K562 (cell line): ENCODE data around the gene BEST2. TPM values are rescaled to one million over a fixed set of nuclear protein-coding genes. Genes with fewer than 3 reads are reported as not detected.

ENCODE experiments used
- BACH1 ChIP-seq: fragments of 200-800 bp; sonication (Bioruptor generic); IDR thresholded peaks from 2 replicates; pipeline ENCODE4 v1.6.1; 2016; ENCODE audit warnings: missing genetic modification characterization, missing compliant biosample characterization
- BHLHE40 ChIP-seq: IDR thresholded peaks from 2 replicates; pipeline ENCODE4 v1.6.1; 2011; ENCODE audit warnings: low read length, improper control_type of control experiment
- CC2D1A ChIP-seq: fragments of 450-650 bp; IDR thresholded peaks from 2 replicates; pipeline ENCODE4 v1.6.1; 2017; ENCODE audit warnings: mild to moderate bottlenecking
- EZH2 ChIP-seq: IDR thresholded peaks from 2 replicates; pipeline ENCODE4 v1.6.1; 2012; ENCODE audit warnings: low read depth, mild to moderate bottlenecking, inconsistent platforms, low read length, borderline replicate concordance
- FOXA3 ChIP-seq, 2 experiments: fragments of 450-650 bp in 1 of 2; sonication (generic) in 1 of 2; formaldehyde crosslinking; IDR thresholded peaks in 1 of 2; conservative IDR thresholded peaks in 1 of 2; 2 replicates each; pipeline versions ENCODE4 v1.4.0 to v1.8.0; 2020 to 2022; ENCODE audit warnings: mild to moderate bottlenecking in 2 of 2, missing genetic modification reagents in 1 of 2
- FOXK2 ChIP-seq, 2 experiments: fragments of 450-650 bp; IDR thresholded peaks in 1 of 2; conservative IDR thresholded peaks in 1 of 2; 2 replicates each; pipeline ENCODE4 v1.6.1; 2016; ENCODE audit warnings: low read depth in 2 of 2, mild to moderate bottlenecking in 1 of 2
- NFATC3 ChIP-seq: fragments of 450-650 bp; IDR thresholded peaks from 2 replicates; pipeline ENCODE4 v1.6.1; 2017; ENCODE audit warnings: mild to moderate bottlenecking
- NR1H2 ChIP-seq: sonication (generic); formaldehyde crosslinking; IDR thresholded peaks from 2 replicates; pipeline ENCODE4 v1.4.0; 2020; ENCODE audit warnings: mild to moderate bottlenecking, missing genetic modification reagents
- RBBP5 ChIP-seq: fragments of 200-600 bp; sonication (generic); IDR thresholded peaks from 2 replicates; pipeline ENCODE4 v1.6.1; 2012; ENCODE audit warnings: borderline replicate concordance, mild to moderate bottlenecking, low read length, control low read depth, inconsistent platforms; ENCODE audit not compliant: insufficient read depth, poor library complexity, severe bottlenecking
- SIX5 ChIP-seq, 2 experiments: IDR thresholded peaks; 2 replicates each; pipeline ENCODE4 v1.6.1; 2011; ENCODE audit warnings: low read length in 2 of 2, borderline replicate concordance in 1 of 2, low read depth in 1 of 2, mild to moderate bottlenecking in 1 of 2, moderate library complexity in 1 of 2; ENCODE audit not compliant: insufficient read depth in 1 of 2
- SREBF2 ChIP-seq: sonication (generic); formaldehyde crosslinking; IDR thresholded peaks from 2 replicates; pipeline ENCODE4 v1.4.0; 2020; ENCODE audit warnings: mild to moderate bottlenecking, missing genetic modification reagents
- TCF3 ChIP-seq: sonication (generic); formaldehyde crosslinking; IDR thresholded peaks from 2 replicates; pipeline ENCODE4 v1.4.0; 2020; ENCODE audit warnings: mild to moderate bottlenecking, missing genetic modification reagents
- TOE1 ChIP-seq, 2 experiments: fragments of 450-650 bp in 1 of 2; sonication (generic) in 1 of 2; formaldehyde crosslinking in 1 of 2; IDR thresholded peaks; 2 replicates each; pipeline versions ENCODE4 v1.7.1 to v1.8.0; 2016 to 2022; ENCODE audit warnings: borderline replicate concordance in 2 of 2, mild to moderate bottlenecking in 2 of 2, antibody characterized with exemption in 1 of 2, inconsistent platforms in 1 of 2, low read depth in 1 of 2, missing genetic modification reagents in 1 of 2, moderate library complexity in 1 of 2
- ZFP30 ChIP-seq: fragments of 250-450 bp; sonication (Bioruptor Pico); IDR thresholded peaks from 2 replicates; pipeline ENCODE4 v1.8.0; 2022; ENCODE audit warnings: moderate library complexity, mild to moderate bottlenecking, inconsistent platforms, borderline replicate concordance
- ZNF445 ChIP-seq: fragments of 250-450 bp; sonication (Bioruptor Pico); IDR thresholded peaks from 2 replicates; pipeline ENCODE4 v1.4.0; 2020; ENCODE audit warnings: low read depth, mild to moderate bottlenecking, moderate library complexity
- ZNF551 ChIP-seq: fragments of 250-450 bp; sonication (Bioruptor Pico); IDR thresholded peaks from 2 replicates; pipeline ENCODE4 v1.5.0; 2021; ENCODE audit warnings: mild to moderate bottlenecking, moderate library complexity
- ZNF696 ChIP-seq: fragments of 250-450 bp; sonication (Bioruptor Pico); conservative IDR thresholded peaks from 2 replicates; pipeline ENCODE4 v1.4.0; 2020; ENCODE audit warnings: mild to moderate bottlenecking, moderate library complexity
- ZSCAN32 ChIP-seq: fragments of 450-650 bp; formaldehyde crosslinking; IDR thresholded peaks from 2 replicates; pipeline ENCODE4 v1.4.0; 2020; ENCODE audit warnings: mild to moderate bottlenecking, moderate library complexity
- polyA plus RNA-seq, 8 experiments: library from polyadenylated mRNA; depleted of rRNA in 4 of 8; stranded (reverse) in 5 of 8; unstranded in 3 of 8; fragments of >200 nt; fragmentation: Nextera tagmentation in 2 of 8; fragmentation: Illumina TruSeq in 1 of 8; extraction: Ambion mirVana in 2 of 8; extraction: Trizol in 1 of 8; gene quantifications; 2 replicates each; pipeline versions ENCODE4 v1.2.1 to v1.2.3, GENCODE V29; 2011 to 2014; ENCODE audit warnings: inconsistent platforms in 1 of 8, missing spikeins in 1 of 8
- total RNA-seq, 7 experiments: library from RNA; depleted of rRNA in 6 of 7; stranded (reverse); fragments of >200 nt in 6 of 7; fragmentation: Illumina TruSeq in 2 of 7; extraction: Trizol in 2 of 7; gene quantifications; 2 replicates each; pipeline versions ENCODE4 v1.2.1 to v1.2.3, GENCODE V29; 2011 to 2021; ENCODE audit warnings: low replicate concordance in 1 of 7
- TF ChIP-seq, protein P1 (sequence below), 2 experiments: fragments of 450-650 bp in 1 of 2; sonication (generic) in 1 of 2; formaldehyde crosslinking; conservative IDR thresholded peaks; 2 replicates each; pipeline versions ENCODE4 v1.4.0 to v1.8.1; 2020 to 2022; ENCODE audit warnings: mild to moderate bottlenecking in 1 of 2, missing genetic modification reagents in 1 of 2
- TF ChIP-seq, protein P2 (sequence below): fragments of 450-650 bp; formaldehyde crosslinking; IDR thresholded peaks from 2 replicates; pipeline ENCODE4 v1.4.0; 2020; ENCODE audit warnings: mild to moderate bottlenecking, moderate library complexity
- TF ChIP-seq, protein P3 (sequence below): fragments of 450-650 bp; formaldehyde crosslinking; IDR thresholded peaks from 2 replicates; pipeline ENCODE4 v1.4.0; 2020; ENCODE audit warnings: mild to moderate bottlenecking, moderate library complexity
- TF ChIP-seq, protein P4 (sequence below), 2 experiments: fragments of 250-450 bp in 1 of 2; fragments of 450-650 bp in 1 of 2; sonication (Bioruptor Pico) in 1 of 2; IDR thresholded peaks; 2 replicates each; pipeline versions ENCODE4 v1.6.1 to v1.8.0; 2016 to 2021; ENCODE audit warnings: mild to moderate bottlenecking in 2 of 2, moderate library complexity in 2 of 2, missing compliant biosample characterization in 1 of 2, missing genetic modification characterization in 1 of 2

BEST2 gene
- total and polyA plus RNA-seq, 9 of the 15 experiments (the other 6 are each of a cell fraction or from before 2014, with no cell fraction given) = not detected

DNA sequence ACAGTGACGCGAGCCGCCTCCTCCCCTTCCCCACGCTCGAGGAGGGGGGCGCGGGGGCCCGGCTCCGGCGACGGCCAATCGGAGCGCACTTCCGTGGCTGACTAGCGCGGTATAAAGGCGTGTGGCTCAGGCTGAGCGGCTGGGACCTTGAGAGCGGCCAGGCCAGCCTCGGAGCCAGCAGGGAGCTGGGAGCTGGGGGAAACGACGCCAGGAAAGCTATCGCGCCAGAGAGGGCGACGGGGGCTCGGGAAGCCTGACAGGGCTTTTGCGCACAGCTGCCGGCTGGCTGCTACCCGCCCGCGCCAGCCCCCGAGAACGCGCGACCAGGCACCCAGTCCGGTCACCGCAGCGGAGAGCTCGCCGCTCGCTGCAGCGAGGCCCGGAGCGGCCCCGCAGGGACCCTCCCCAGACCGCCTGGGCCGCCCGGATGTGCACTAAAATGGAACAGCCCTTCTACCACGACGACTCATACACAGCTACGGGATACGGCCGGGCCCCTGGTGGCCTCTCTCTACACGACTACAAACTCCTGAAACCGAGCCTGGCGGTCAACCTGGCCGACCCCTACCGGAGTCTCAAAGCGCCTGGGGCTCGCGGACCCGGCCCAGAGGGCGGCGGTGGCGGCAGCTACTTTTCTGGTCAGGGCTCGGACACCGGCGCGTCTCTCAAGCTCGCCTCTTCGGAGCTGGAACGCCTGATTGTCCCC, 39.9 kb downstream of the BEST2 start, which contains the start of gene JUNB (continued):
- TF ChIP-seq, protein P1, sequence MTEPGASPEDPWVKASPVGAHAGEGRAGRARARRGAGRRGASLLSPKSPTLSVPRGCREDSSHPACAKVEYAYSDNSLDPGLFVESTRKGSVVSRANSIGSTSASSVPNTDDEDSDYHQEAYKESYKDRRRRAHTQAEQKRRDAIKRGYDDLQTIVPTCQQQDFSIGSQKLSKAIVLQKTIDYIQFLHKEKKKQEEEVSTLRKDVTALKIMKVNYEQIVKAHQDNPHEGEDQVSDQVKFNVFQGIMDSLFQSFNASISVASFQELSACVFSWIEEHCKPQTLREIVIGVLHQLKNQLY (CRISPR knock-in tag; conservative IDR thresholded peaks at IDR 0.05) = 0 out of 4 replicates have a peak, but pooled peaks of 1 of the 2 experiments have one; percentile 88
- no peak for TF ChIP-seq ZFP30
- peak; percentile 13; the same call in 1 of the 2 replicates for TF ChIP-seq ZNF445
- TF ChIP-seq, protein P2, sequence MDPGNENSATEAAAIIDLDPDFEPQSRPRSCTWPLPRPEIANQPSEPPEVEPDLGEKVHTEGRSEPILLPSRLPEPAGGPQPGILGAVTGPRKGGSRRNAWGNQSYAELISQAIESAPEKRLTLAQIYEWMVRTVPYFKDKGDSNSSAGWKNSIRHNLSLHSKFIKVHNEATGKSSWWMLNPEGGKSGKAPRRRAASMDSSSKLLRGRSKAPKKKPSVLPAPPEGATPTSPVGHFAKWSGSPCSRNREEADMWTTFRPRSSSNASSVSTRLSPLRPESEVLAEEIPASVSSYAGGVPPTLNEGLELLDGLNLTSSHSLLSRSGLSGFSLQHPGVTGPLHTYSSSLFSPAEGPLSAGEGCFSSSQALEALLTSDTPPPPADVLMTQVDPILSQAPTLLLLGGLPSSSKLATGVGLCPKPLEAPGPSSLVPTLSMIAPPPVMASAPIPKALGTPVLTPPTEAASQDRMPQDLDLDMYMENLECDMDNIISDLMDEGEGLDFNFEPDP (CRISPR knock-in tag) = peak; percentile 32; the same call in 1 of the 2 replicates
- TF ChIP-seq ZNF696 (CRISPR knock-in tag) = no peak
- peak; percentile 87; the same call in 1 of the 2 replicates for TF ChIP-seq NR1H2 (CRISPR knock-in tag)
- TF ChIP-seq, protein P3, sequence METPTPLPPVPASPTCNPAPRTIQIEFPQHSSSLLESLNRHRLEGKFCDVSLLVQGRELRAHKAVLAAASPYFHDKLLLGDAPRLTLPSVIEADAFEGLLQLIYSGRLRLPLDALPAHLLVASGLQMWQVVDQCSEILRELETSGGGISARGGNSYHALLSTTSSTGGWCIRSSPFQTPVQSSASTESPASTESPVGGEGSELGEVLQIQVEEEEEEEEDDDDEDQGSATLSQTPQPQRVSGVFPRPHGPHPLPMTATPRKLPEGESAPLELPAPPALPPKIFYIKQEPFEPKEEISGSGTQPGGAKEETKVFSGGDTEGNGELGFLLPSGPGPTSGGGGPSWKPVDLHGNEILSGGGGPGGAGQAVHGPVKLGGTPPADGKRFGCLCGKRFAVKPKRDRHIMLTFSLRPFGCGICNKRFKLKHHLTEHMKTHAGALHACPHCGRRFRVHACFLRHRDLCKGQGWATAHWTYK = peak; percentile 85
- TF ChIP-seq SREBF2 (CRISPR knock-in tag) = no peak
- TF ChIP-seq ZSCAN32 = peak; percentile 75
- TF ChIP-seq NFATC3 = peak; percentile 53; the same call in 1 of the 2 replicates
- no peak for TF ChIP-seq CC2D1A
- TF ChIP-seq ZNF551 (CRISPR knock-in tag) = no peak
- TF ChIP-seq, protein P4, sequence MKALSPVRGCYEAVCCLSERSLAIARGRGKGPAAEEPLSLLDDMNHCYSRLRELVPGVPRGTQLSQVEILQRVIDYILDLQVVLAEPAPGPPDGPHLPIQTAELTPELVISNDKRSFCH (CRISPR knock-in tag; IDR thresholded peaks at IDR 0.05) = no peak
- TF ChIP-seq, protein P4 (tag; IDR thresholded peaks at IDR 0.05) = 0 out of 2 replicates have a peak, but pooled peaks have one; percentile 66
- TF ChIP-seq BHLHE40 = peak; percentile 72
- peak; percentile 48; the same call in 1 of the 2 replicates for TF ChIP-seq TCF3 (CRISPR knock-in tag)
- TF ChIP-seq TOE1 (IDR thresholded peaks at IDR 0.05; ENCODE audit: borderline replicate concordance) = peak; percentile 36; the same call in 1 of the 2 replicates
- TF ChIP-seq TOE1 (CRISPR knock-in tag; IDR thresholded peaks at IDR 0.05; ENCODE audit: borderline replicate concordance, low read depth) = peak; percentile 76; the same call in 1 of the 2 replicates
- TF ChIP-seq FOXK2 (conservative IDR thresholded peaks at IDR 0.05 in 1 of 2, IDR thresholded peaks at IDR 0.05 in 1 of 2; ENCODE audit: low read depth in 2 of 2) = no peak
- TF ChIP-seq BACH1 (tag) = no peak
- TF ChIP-seq FOXA3 (CRISPR knock-in tag; conservative IDR thresholded peaks at IDR 0.05 in 1 of 2, IDR thresholded peaks at IDR 0.05 in 1 of 2) = peak in 1 of 2 experiments; percentile 92; a peak in 2 of 4 replicates
- TF ChIP-seq RBBP5 = peak; percentile 35
- no peak for TF ChIP-seq SIX5 (IDR thresholded peaks at IDR 0.05; ENCODE audit: borderline replicate concordance in 1 of 2, insufficient read depth in 1 of 2, low read depth in 1 of 2, low read length in 2 of 2)
- TF ChIP-seq EZH2 = no peak
